Caco-2 (cell line): Measurements from ENCODE around the gene ETNK1. TPM values are rescaled to one million over a fixed set of nuclear protein-coding genes. Genes with fewer than 3 reads are reported as not detected.
A peak's percentile ranks its signal among the peaks of the same experiment; 100 is the strongest.

Experiments used
- BruUV-seq: library from RNA; stranded (reverse); fragments of 400-500 nt; replicated peaks from 2 replicates; lab custom pipeline; 2021; lab: Mats Ljungman, UMichigan
- CTCF ChIA-PET: fragments of 300-600 bp; sonication (Branson Sonifier 250); formaldehyde crosslinking; loops from one replicate; lab custom pipeline; 2022; ENCODE audit warnings: antibody characterized with exemption; lab: Charles Lee
- POLR2A ChIA-PET: fragments of 300-600 bp; sonication (Branson Sonifier 250); formaldehyde crosslinking; loops from one replicate; lab custom pipeline; 2022; ENCODE audit warnings: antibody characterized with exemption; lab: Charles Lee
- DNase-seq, 2 experiments: peaks; one replicate each; pipeline versions ENCODE4 v3.0.0 to v3.0.0-alpha.2; 2020 to 2022
- H3K27me3 ChIP-seq: replicated peaks from 2 replicates; pipeline ENCODE4 v1.6.0; 2011; ENCODE audit warnings: low read length; ENCODE audit not compliant: control insufficient read depth, insufficient read depth
- H3K36me3 ChIP-seq: 2 replicates; pipeline ENCODE4 v1.5.1; 2011; ENCODE audit warnings: low read length; ENCODE audit not compliant: control insufficient read depth, insufficient read depth
- H3K4me1 ChIP-seq: fragments of 250-450 bp; sonication (Bioruptor Pico); 2 replicates; pipeline ENCODE4 v1.5.1; 2020; ENCODE audit warnings: mild to moderate bottlenecking
- H3K4me3 ChIP-seq: 2 replicates; pipeline ENCODE4 v1.5.1; 2011; ENCODE audit warnings: low read depth, mild to moderate bottlenecking, control low read depth, low read length
- H3K9me3 ChIP-seq: fragments of 250-450 bp; sonication (Bioruptor Pico); 2 replicates; pipeline ENCODE4 v1.5.1; 2020; ENCODE audit warnings: mild to moderate bottlenecking, moderate library complexity
- H3K27ac Mint-ChIP-seq: one replicate; pipeline ENCODE4 v1.8.0; 2022; ENCODE audit warnings: mixed read lengths; ENCODE audit not compliant: unreplicated experiment
- H3K27me3 Mint-ChIP-seq: one replicate; pipeline ENCODE4 v1.8.0; 2022; ENCODE audit warnings: mixed read lengths; ENCODE audit not compliant: insufficient read depth, unreplicated experiment
- H3K36me3 Mint-ChIP-seq: one replicate; pipeline ENCODE4 v1.8.0; 2022; ENCODE audit warnings: mild to moderate bottlenecking, mixed read lengths; ENCODE audit not compliant: insufficient read depth, unreplicated experiment
- H3K4me1 Mint-ChIP-seq: one replicate; pipeline ENCODE4 v1.8.0; 2022; ENCODE audit warnings: low read depth, mixed read lengths; ENCODE audit not compliant: unreplicated experiment
- H3K4me3 Mint-ChIP-seq: one replicate; pipeline ENCODE4 v1.8.0; 2022; ENCODE audit warnings: mild to moderate bottlenecking, moderate library complexity, mixed read lengths; ENCODE audit not compliant: unreplicated experiment
- H3K9me3 Mint-ChIP-seq: one replicate; pipeline ENCODE4 v1.8.0; 2022; ENCODE audit warnings: mixed read lengths; ENCODE audit not compliant: unreplicated experiment
- intact Hi-C: fragments of 100-400 bp; cut with micrococcal nuclease; formaldehyde crosslinking; loops from one replicate; pipeline ENCODE4 v1.10.0; 2022; ENCODE audit not compliant: unreplicated experiment
- total RNA-seq: library from RNA; stranded (reverse); gene quantifications from 2 replicates; pipeline ENCODE4 v1.2.3, GENCODE V29; 2022
- TF ChIP-seq, protein P1 (sequence below), 2 experiments: fragments of 200-600 bp in 1 of 2; IDR thresholded peaks; 1 replicate in 1 of 2; 2 replicates in 1 of 2; pipeline versions ENCODE4 v1.5.1 to v1.8.0; 2011 to 2022; ENCODE audit warnings: antibody characterized with exemption in 1 of 2, control low read depth in 1 of 2, inconsistent platforms in 1 of 2, low read depth in 1 of 2, low read length in 1 of 2, mild to moderate bottlenecking in 1 of 2, moderate library complexity in 1 of 2; ENCODE audit not compliant: insufficient read depth in 1 of 2, severe bottlenecking in 1 of 2, unreplicated experiment in 1 of 2

ETNK1 gene
- total RNA-seq, 1 experiment from 2014 or later = 78.7 TPM

DNA sequence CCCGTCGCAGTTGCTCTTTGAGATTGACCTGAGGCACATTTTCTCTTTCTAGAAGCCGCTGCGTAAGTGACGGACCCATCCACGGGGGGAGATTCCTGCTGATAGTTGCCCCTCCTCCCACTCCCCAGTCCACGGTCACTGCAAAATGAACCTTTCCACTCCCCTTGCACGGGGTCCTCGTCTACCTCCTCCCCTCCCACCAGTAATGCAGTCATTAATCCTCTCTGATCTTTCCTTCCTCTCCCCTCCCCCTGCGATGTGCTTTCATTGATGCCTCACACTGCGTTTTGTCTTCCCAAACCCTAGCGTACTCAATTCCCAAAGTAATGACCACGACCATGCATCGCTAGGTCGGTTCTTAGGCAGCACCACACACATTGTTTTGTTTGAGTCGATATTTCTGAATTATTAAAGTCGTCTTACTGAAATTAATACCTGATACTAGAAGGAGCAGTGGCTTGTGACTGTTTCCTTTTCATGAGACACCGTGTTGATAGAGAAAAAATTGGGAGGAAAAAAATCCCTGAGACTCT lies 857 bp downstream of the ETNK1 start:
- no peaks in the 10 kb centered on the region for H3K9me3 Mint-ChIP-seq
- peak overlapping the region; percentile 99 for H3K4me3 Mint-ChIP-seq
- H3K36me3 Mint-ChIP-seq = peaks cover 30% of the 10 kb centered on the region
- no peaks in the 10 kb centered on the region for H3K27me3 ChIP-seq
- intact Hi-C loops = loop anchor here (1.0 to 10.0 kb wide), 4 partner anchors 43 to 971 kb away; partner anchors contain the start of genes C2CD5 and LDHB
- no TSS peak for BruUV-seq
- TF ChIP-seq, protein P1, sequence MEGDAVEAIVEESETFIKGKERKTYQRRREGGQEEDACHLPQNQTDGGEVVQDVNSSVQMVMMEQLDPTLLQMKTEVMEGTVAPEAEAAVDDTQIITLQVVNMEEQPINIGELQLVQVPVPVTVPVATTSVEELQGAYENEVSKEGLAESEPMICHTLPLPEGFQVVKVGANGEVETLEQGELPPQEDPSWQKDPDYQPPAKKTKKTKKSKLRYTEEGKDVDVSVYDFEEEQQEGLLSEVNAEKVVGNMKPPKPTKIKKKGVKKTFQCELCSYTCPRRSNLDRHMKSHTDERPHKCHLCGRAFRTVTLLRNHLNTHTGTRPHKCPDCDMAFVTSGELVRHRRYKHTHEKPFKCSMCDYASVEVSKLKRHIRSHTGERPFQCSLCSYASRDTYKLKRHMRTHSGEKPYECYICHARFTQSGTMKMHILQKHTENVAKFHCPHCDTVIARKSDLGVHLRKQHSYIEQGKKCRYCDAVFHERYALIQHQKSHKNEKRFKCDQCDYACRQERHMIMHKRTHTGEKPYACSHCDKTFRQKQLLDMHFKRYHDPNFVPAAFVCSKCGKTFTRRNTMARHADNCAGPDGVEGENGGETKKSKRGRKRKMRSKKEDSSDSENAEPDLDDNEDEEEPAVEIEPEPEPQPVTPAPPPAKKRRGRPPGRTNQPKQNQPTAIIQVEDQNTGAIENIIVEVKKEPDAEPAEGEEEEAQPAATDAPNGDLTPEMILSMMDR (IDR thresholded peaks at IDR 0.05; ENCODE audit: insufficient read depth in 1 of 2, low read depth in 1 of 2, low read length in 1 of 2, severe bottlenecking in 1 of 2, unreplicated experiment in 1 of 2) = no peak
- peak overlapping the region; percentile 94 for H3K4me3 ChIP-seq
- peaks cover 26% of the 10 kb centered on the region for H3K4me1 ChIP-seq
- H3K4me1 Mint-ChIP-seq = peaks cover 22% of the 10 kb centered on the region
- ChIA-PET CTCF (no interaction called here), POLR2A (interaction anchor here (2.3 kb wide), 1 partner anchor 82 kb away, joined by 37 read pairs; the partner anchor contains the start of gene C2CD5)
- peak overlapping the region; percentile 97 for H3K27ac Mint-ChIP-seq
- DNase-seq = peak; percentile 63 to 67
- H3K27me3 Mint-ChIP-seq = peaks cover 3% of the 10 kb centered on the region
- H3K36me3 ChIP-seq = no peaks in the 10 kb centered on the region
- no peaks in the 10 kb centered on the region for H3K9me3 ChIP-seq

GRCh38 chr12:22626406-22626805 lies 1.4 kb downstream of the ETNK1 start:
- peaks cover 22% of the 10 kb centered on the region for H3K4me1 Mint-ChIP-seq
- no TSS peak for BruUV-seq

DNA sequence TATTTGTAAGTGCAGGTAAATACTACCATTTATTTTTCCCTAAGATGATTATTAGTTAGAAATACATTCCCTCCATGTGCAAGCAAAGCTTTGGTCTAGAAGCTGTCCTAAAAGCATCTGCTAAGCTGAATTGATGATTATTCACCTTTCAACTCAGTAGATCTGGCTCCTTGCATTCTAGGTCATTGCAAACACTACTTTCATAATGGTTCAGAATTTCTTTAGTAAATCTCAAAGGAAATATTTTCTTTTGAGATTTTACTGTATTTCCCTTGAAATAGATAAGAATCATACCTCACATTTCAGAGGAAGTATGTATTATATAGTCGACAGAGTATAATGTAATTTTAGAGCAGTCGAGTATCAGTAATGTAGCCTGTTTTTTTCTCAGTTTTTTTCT lies 2.4 kb downstream of the ETNK1 start:
- Histone ChIP-seq H3K9me3 (no peaks in the 10 kb centered on the region), H3K36me3 (no peaks in the 10 kb centered on the region), H3K4me3 (no peak overlapping the region; the same call in 1 of the 2 replicates), H3K4me1 (peaks cover 26% of the 10 kb centered on the region), H3K27me3 (no peaks in the 10 kb centered on the region)
- no peak for DNase-seq
- H3K27me3 Mint-ChIP-seq = no peaks in the 10 kb centered on the region
- H3K4me3 Mint-ChIP-seq = peak overlapping the region; percentile 99
- TF ChIP-seq, protein P1 (IDR thresholded peaks at IDR 0.05; ENCODE audit: insufficient read depth in 1 of 2, low read depth in 1 of 2, low read length in 1 of 2, severe bottlenecking in 1 of 2, unreplicated experiment in 1 of 2) = no peak
- POLR2A ChIA-PET = interaction anchor here (1.4 kb wide), 1 partner anchor 83 kb away, joined by 5 read pairs; the partner anchor contains the start of gene C2CD5
- BruUV-seq = no TSS peak
- peaks cover 22% of the 10 kb centered on the region for H3K4me1 Mint-ChIP-seq
- H3K27ac Mint-ChIP-seq = peak overlapping the region; percentile 97
- intact Hi-C loops = loop anchor here (10.0 kb wide), 1 partner anchor 973 kb away; the partner anchor contains the start of gene LDHB
- peaks cover 33% of the 10 kb centered on the region for H3K36me3 Mint-ChIP-seq
- CTCF ChIA-PET = no interaction called here
- H3K9me3 Mint-ChIP-seq = no peaks in the 10 kb centered on the region

More at GRCh38 chr12:22626406-22626805, 1.4 kb downstream of the ETNK1 start:
- peak overlapping the region; percentile 97 for H3K27ac Mint-ChIP-seq
- H3K4me1 ChIP-seq = peaks cover 26% of the 10 kb centered on the region
- POLR2A ChIA-PET = interaction anchor here (0.6 kb wide), 1 partner anchor 129 kb away, joined by 3 read pairs; no protein-coding TSS in a partner anchor
- H3K9me3 Mint-ChIP-seq = no peaks in the 10 kb centered on the region
- TF ChIP-seq, protein P1 (IDR thresholded peaks at IDR 0.05; ENCODE audit: insufficient read depth in 1 of 2, low read depth in 1 of 2, low read length in 1 of 2, severe bottlenecking in 1 of 2, unreplicated experiment in 1 of 2) = no peak
- intact Hi-C loops = loop anchor here (10.0 kb wide), 1 partner anchor 972 kb away; the partner anchor contains the start of gene LDHB
- no peaks in the 10 kb centered on the region for H3K36me3 ChIP-seq
- H3K9me3 ChIP-seq = no peaks in the 10 kb centered on the region
- H3K27me3 ChIP-seq = no peaks in the 10 kb centered on the region
- peak overlapping the region; percentile 99 for H3K4me3 Mint-ChIP-seq
- H3K36me3 Mint-ChIP-seq = peaks cover 33% of the 10 kb centered on the region
- peaks cover 2% of the 10 kb centered on the region for H3K27me3 Mint-ChIP-seq
- H3K4me3 ChIP-seq = peak overlapping the region; percentile 94
- no peak for DNase-seq
- CTCF ChIA-PET = no interaction called here
